ENCODE measurements around the gene TCP1. TPM values are rescaled to one million over a fixed set of nuclear protein-coding genes. Genes with fewer than 3 reads are reported as not detected.
"Not testable (repeated sequence)": the region's sequence is repeated elsewhere in the genome, so short reads cannot be mapped to it uniquely, and the experiment has no call there.

Gene TCP1
- total and polyA plus RNA-seq, 2 donors, result 137 to 147 TPM

GRCh38 chr6:159826004-159826403 is 36.6 kb upstream of the TCP1 start:
- DNase-seq (ENCODE audit: extremely low spot score), result no peak
- H3K36me3 ChIP-seq (ENCODE audit: insufficient read depth), result no peaks in the 10 kb centered on the region
- no peaks in the 10 kb centered on the region for H3K4me1 ChIP-seq (ENCODE audit: insufficient read depth)
- no peak overlapping the region for H3K27ac ChIP-seq (ENCODE audit: low read depth)
- 93% methylated on average over 13 of the region's 13 CpGs for WGBS
- H3K4me3 ChIP-seq (ENCODE audit: low read depth, low read length), result no peak overlapping the region

- not testable (repeated sequence) for H3K4me3 ChIP-seq (ENCODE audit: low read depth, low read length); DNase-seq (ENCODE audit: extremely low spot score); H3K27ac ChIP-seq (ENCODE audit: low read depth); H3K36me3 ChIP-seq (ENCODE audit: insufficient read depth); H3K4me1 ChIP-seq (ENCODE audit: insufficient read depth)
- 95% methylated on average over 9 of the region's 9 CpGs for WGBS
Measured at GRCh38 chr6:159824690-159825089, 35.3 kb upstream of the TCP1 start.

GRCh38 chr6:159823953-159824352 is 34.6 kb upstream of the TCP1 start:
- DNase-seq (ENCODE audit: extremely low spot score), result no peak
- Histone ChIP-seq H3K36me3 (ENCODE audit: insufficient read depth) (no peaks in the 10 kb centered on the region), H3K4me1 (ENCODE audit: insufficient read depth) (no peaks in the 10 kb centered on the region), H3K4me3 (ENCODE audit: low read depth, low read length) (no peak overlapping the region), H3K27ac (ENCODE audit: low read depth) (no peak overlapping the region)
- 96% methylated on average over 3 of the region's 3 CpGs for WGBS

GRCh38 chr6:159821726-159822125 is 32.3 kb upstream of the TCP1 start:
- Histone ChIP-seq H3K36me3 (ENCODE audit: insufficient read depth) (no peaks in the 10 kb centered on the region), H3K4me1 (ENCODE audit: insufficient read depth) (no peaks in the 10 kb centered on the region), H3K4me3 (ENCODE audit: low read depth, low read length) (no peak overlapping the region), H3K27ac (ENCODE audit: low read depth) (no peak overlapping the region)
- 90% methylated on average over 10 of the region's 10 CpGs for WGBS
- no peak for DNase-seq (ENCODE audit: extremely low spot score)

- WGBS, result 82% methylated on average over 11 of the region's 11 CpGs
- no peak overlapping the region for H3K27ac ChIP-seq (ENCODE audit: low read depth)
Measured at GRCh38 chr6:159821122-159821521, 31.7 kb upstream of the TCP1 start.

GRCh38 chr6:159819932-159820640 is 30.7 kb upstream of the TCP1 start:
- H3K4me1 ChIP-seq (ENCODE audit: insufficient read depth), result no peaks in the 10 kb centered on the region
- H3K4me3 ChIP-seq (ENCODE audit: low read depth, low read length), result no peak overlapping the region
- no peaks in the 10 kb centered on the region for H3K36me3 ChIP-seq (ENCODE audit: insufficient read depth)
- no peak overlapping the region for H3K27ac ChIP-seq (ENCODE audit: low read depth)
- 62% methylated on average over 28 of the region's 28 CpGs for WGBS
- no peak for DNase-seq (ENCODE audit: extremely low spot score)

More at GRCh38 chr6:159821122-159821521, 31.7 kb upstream of the TCP1 start:
- Histone ChIP-seq H3K4me3 (ENCODE audit: low read depth, low read length) (no peak overlapping the region), H3K36me3 (ENCODE audit: insufficient read depth) (no peaks in the 10 kb centered on the region), H3K4me1 (ENCODE audit: insufficient read depth) (no peaks in the 10 kb centered on the region)
- DNase-seq (ENCODE audit: extremely low spot score), result no peak

GRCh38 chr6:159819098-159819497 is 29.7 kb upstream of the TCP1 start:
- Histone ChIP-seq H3K4me3 (ENCODE audit: low read depth, low read length) (no peak overlapping the region), H3K36me3 (ENCODE audit: insufficient read depth) (no peaks in the 10 kb centered on the region), H3K27ac (ENCODE audit: low read depth) (no peak overlapping the region), H3K4me1 (ENCODE audit: insufficient read depth) (no peaks in the 10 kb centered on the region)
- 91% methylated on average over 16 of the region's 16 CpGs for WGBS
- DNase-seq (ENCODE audit: extremely low spot score), result no peak

GRCh38 chr6:159817951-159818739 is 28.7 kb upstream of the TCP1 start:
- 87% methylated on average over 23 of the region's 23 CpGs for whole genome bisulfite sequencing
- Histone ChIP-seq H3K4me3 (ENCODE audit: low read depth, low read length) (no peak overlapping the region), H3K27ac (ENCODE audit: low read depth) (no peak overlapping the region), H3K4me1 (ENCODE audit: insufficient read depth) (no peaks in the 10 kb centered on the region), H3K36me3 (ENCODE audit: insufficient read depth) (no peaks in the 10 kb centered on the region)
- DNase-seq (ENCODE audit: extremely low spot score), result no peak

GRCh38 chr6:159816775-159817174 is 27.4 kb upstream of the TCP1 start:
- not testable (repeated sequence) for H3K27ac ChIP-seq (ENCODE audit: low read depth); DNase-seq (ENCODE audit: extremely low spot score); H3K36me3 ChIP-seq (ENCODE audit: insufficient read depth); H3K4me1 ChIP-seq (ENCODE audit: insufficient read depth); H3K4me3 ChIP-seq (ENCODE audit: low read depth, low read length)
- WGBS, result 74% methylated on average over 3 of the region's 3 CpGs

- Histone ChIP-seq H3K36me3 (ENCODE audit: insufficient read depth) (no peaks in the 10 kb centered on the region), H3K4me1 (ENCODE audit: insufficient read depth) (no peaks in the 10 kb centered on the region), H3K4me3 (ENCODE audit: low read depth, low read length) (no peak overlapping the region), H3K27ac (ENCODE audit: low read depth) (no peak overlapping the region)
- 67% methylated on average over 6 of the region's 6 CpGs for WGBS
- DNase-seq (ENCODE audit: extremely low spot score), result no peak
Measured at GRCh38 chr6:159815410-159815809, 26.0 kb upstream of the TCP1 start.

GRCh38 chr6:159813781-159814180 is 24.4 kb upstream of the TCP1 start:
- H3K4me3 ChIP-seq (ENCODE audit: low read depth, low read length), result no peak overlapping the region
- WGBS, result 83% methylated on average over 9 of the region's 9 CpGs
- no peak for DNase-seq (ENCODE audit: extremely low spot score)

GRCh38 chr6:159809149-159809548 is 19.7 kb upstream of the TCP1 start:
- 90% methylated on average over 4 of the region's 4 CpGs for WGBS
- Histone ChIP-seq H3K27ac (ENCODE audit: low read depth) (no peak overlapping the region), H3K4me1 (ENCODE audit: insufficient read depth) (no peaks in the 10 kb centered on the region), H3K4me3 (ENCODE audit: low read depth, low read length) (no peak overlapping the region), H3K36me3 (ENCODE audit: insufficient read depth) (no peaks in the 10 kb centered on the region)
- no peak for DNase-seq (ENCODE audit: extremely low spot score)

More at GRCh38 chr6:159813781-159814180, 24.4 kb upstream of the TCP1 start:
- Histone ChIP-seq H3K4me1 (ENCODE audit: insufficient read depth) (no peaks in the 10 kb centered on the region), H3K36me3 (ENCODE audit: insufficient read depth) (no peaks in the 10 kb centered on the region), H3K27ac (ENCODE audit: low read depth) (no peak overlapping the region)

GRCh38 chr6:159808647-159809046 is 19.2 kb upstream of the TCP1 start:
- Histone ChIP-seq H3K4me1 (ENCODE audit: insufficient read depth) (no peaks in the 10 kb centered on the region), H3K36me3 (ENCODE audit: insufficient read depth) (no peaks in the 10 kb centered on the region), H3K4me3 (ENCODE audit: low read depth, low read length) (no peak overlapping the region), H3K27ac (ENCODE audit: low read depth) (no peak overlapping the region)
- WGBS, result 80% methylated on average over 6 of the region's 6 CpGs
- no peak for DNase-seq (ENCODE audit: extremely low spot score)

GRCh38 chr6:159807150-159807858 is 17.9 kb upstream of the TCP1 start:
- WGBS, result 89% methylated on average over 5 of the region's 5 CpGs
- DNase-seq (ENCODE audit: extremely low spot score), result no peak
- H3K27ac ChIP-seq (ENCODE audit: low read depth), result no peak overlapping the region
- H3K4me3 ChIP-seq (ENCODE audit: low read depth, low read length), result no peak overlapping the region
- no peaks in the 10 kb centered on the region for H3K4me1 ChIP-seq (ENCODE audit: insufficient read depth)
- no peaks in the 10 kb centered on the region for H3K36me3 ChIP-seq (ENCODE audit: insufficient read depth)

All from urinary bladder (tissue), 4 donors.